GM19452 (cell line): ENCODE data around the gene SREBF2.

Experiments
- ATAC-seq: cut with Tn5 transposase; IDR thresholded peaks from one replicate; pipeline ENCODE4 v1.9.1; 2021; ENCODE audit not compliant: unreplicated experiment

SREBF2 gene

GRCh38 chr22:41875531-41876270 lies 42.8 kb downstream of the SREBF2 start:
- no peak for ATAC-seq

- ATAC-seq: no peak
Observed at GRCh38 chr22:41876275-41876674, 43.4 kb downstream of the SREBF2 start.

GRCh38 chr22:41876675-41877074 lies 43.8 kb downstream of the SREBF2 start:
- ATAC-seq: no peak

- ATAC-seq: no peak
Observed at GRCh38 chr22:41880653-41881052, 47.7 kb downstream of the SREBF2 start.

- no peak for ATAC-seq
Observed at GRCh38 chr22:41883400-41883799, 50.5 kb downstream of the SREBF2 start.

- no peak for ATAC-seq
Observed at GRCh38 chr22:41885116-41885515, 52.2 kb downstream of the SREBF2 start.

- no peak for ATAC-seq
Observed at GRCh38 chr22:41885516-41885915, 52.6 kb downstream of the SREBF2 start.

- no peak for ATAC-seq
Observed at GRCh38 chr22:41888627-41889200, 55.8 kb downstream of the SREBF2 start.

GRCh38 chr22:41891407-41891806 lies 58.5 kb downstream of the SREBF2 start:
- ATAC-seq: no peak

- ATAC-seq: no peak
Observed at GRCh38 chr22:41892721-41893120, 59.8 kb downstream of the SREBF2 start.

GRCh38 chr22:41893591-41894375 lies 60.9 kb downstream of the SREBF2 start:
- ATAC-seq: no peak

- no peak for ATAC-seq
Observed at GRCh38 chr22:41898645-41899044, 65.7 kb downstream of the SREBF2 start.

GRCh38 chr22:41899110-41899509 lies 66.2 kb downstream of the SREBF2 start:
- no peak for ATAC-seq

- no peak for ATAC-seq
Observed at GRCh38 chr22:41899992-41900651, 67.2 kb downstream of the SREBF2 start.

GRCh38 chr22:41900652-41901312 lies 67.9 kb downstream of the SREBF2 start:
- ATAC-seq: no peak

GRCh38 chr22:41902016-41902415 lies 69.1 kb downstream of the SREBF2 start:
- no peak for ATAC-seq

- ATAC-seq: no peak
Observed at GRCh38 chr22:41902932-41903421, 70.1 kb downstream of the SREBF2 start.

- ATAC-seq: no peak
Observed at GRCh38 chr22:41904450-41905410, 71.8 kb downstream of the SREBF2 start.

GRCh38 chr22:41905411-41906202 lies 72.7 kb downstream of the SREBF2 start:
- ATAC-seq: no peak
